GM21528 (cell line): ENCODE results near the gene PSMC5.
"Not testable (repeated sequence)": the region's sequence is repeated elsewhere in the genome, so short reads cannot be mapped to it uniquely, and the experiment has no call there.

ENCODE experiments used
- ATAC-seq: cut with Tn5 transposase; IDR thresholded peaks from one replicate; pipeline ENCODE4 v1.9.1; 2021; ENCODE audit warnings: mild to moderate bottlenecking, moderate library complexity; ENCODE audit not compliant: unreplicated experiment, low FRiP score

PSMC5 gene

DNA sequence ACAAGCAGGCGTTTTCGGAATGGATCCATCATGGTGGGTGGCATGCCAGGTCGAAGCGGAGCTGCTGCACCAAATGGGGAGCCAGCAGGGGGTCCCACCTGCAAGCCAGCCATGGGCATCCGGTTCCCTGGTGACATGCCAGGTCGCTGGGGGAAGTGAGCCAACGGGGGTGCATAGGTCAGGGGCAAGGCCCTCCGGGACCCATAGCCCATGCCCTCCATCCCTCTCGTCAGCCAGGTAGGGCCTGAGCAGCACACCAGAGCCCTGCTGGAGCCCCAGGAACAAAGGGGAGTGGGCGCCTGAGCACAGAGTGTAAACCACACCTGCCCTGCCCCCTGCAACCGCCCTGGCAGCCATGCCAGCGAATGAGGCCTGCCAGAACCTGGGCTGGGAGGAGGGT, 10.2 kb downstream of the PSMC5 start:
- no peak for ATAC-seq

DNA sequence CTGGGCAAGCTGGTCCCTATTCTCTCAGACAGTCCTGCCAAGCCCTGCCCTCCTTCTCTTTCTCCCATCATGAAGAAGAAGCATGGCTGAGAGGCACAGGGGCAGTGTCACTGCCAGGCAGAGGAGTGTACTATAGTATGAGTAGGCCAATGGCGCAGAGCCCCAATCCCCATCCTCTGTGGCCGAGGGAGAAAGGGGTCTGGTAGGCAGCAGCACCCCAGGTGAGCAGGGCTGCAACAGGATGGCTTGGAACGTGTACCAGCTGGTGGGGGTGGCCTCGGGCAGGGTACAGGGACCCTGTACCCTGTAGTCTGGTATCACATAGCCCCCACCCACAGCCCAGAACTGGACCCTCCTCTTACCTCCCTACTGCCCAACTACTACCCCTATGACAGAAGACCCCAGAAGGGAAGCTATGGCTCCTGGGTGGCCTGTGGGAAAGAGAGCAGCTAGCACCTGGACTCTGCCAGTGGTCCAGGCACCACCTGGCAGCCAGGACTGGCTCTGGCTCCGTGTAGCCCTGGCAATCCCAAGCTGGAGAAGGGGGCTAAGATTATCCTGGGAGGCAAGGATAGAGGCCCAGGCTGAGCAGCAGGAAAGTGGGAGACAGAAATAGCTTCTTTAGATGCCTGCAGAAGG, 10.8 kb downstream of the PSMC5 start:
- ATAC-seq: no peak

DNA sequence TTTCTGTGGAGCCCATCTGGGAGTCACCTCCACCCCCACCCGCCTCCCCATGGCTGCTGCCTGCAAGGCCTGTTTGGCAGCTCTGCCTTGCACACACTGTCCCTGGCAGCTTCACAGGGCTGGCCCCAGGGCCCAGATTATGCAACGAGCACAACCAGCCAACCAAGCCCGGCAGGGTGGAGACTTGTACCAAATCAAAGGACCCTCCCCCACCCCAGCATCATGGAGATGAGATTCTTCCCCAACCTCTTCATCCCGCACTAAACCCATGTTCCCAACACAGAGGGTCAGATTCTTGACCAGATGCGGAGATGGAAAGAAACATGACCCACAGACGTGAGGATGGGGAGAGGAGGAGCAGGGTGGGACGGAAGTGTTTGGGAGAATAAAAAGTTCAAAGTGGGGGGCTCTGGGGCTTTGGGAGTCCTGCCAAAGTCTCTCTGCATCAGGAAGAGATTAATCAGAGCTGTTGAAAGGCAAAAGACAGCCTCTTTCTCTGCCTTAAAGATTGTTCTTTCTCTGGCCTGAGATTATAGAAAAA, 11.5 kb downstream of the PSMC5 start:
- ATAC-seq: no peak

DNA sequence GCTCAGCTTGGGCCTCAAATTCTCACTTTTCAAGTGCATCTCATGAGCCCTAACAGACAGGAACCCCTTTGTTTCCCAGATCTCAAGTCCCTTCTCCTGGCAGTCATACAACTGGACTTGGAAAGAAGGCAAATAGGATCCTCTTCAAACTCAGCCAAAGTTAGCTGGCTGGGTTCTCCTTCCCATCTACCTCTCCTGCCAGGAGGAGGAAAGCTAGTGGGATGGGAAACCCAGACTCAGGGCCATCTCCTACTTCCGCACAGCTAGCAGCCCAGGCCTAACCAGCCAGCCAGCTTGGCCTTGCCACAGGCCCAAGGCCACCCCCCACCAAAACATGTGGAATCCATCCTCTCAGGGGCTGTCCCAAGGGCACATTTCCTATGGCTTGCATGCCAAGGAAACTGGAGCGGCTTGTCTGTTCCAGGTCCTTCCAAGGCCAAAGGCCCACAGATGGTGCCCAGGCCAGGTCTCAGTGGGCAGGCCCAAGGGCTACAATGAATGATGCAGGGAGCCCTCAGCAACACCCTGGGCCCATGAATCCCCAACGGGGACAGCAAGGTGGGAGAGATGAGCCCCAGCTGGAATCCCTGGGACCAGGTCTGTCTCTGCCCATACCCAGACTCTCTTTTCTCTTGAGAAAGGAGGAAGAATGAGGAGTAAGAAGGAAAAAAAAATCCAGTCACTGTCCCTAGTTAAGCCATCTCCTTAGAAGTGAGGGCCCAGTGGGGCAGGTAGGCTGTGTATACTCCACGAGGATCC, 13.5 kb downstream of the PSMC5 start:
- no peak for ATAC-seq

DNA sequence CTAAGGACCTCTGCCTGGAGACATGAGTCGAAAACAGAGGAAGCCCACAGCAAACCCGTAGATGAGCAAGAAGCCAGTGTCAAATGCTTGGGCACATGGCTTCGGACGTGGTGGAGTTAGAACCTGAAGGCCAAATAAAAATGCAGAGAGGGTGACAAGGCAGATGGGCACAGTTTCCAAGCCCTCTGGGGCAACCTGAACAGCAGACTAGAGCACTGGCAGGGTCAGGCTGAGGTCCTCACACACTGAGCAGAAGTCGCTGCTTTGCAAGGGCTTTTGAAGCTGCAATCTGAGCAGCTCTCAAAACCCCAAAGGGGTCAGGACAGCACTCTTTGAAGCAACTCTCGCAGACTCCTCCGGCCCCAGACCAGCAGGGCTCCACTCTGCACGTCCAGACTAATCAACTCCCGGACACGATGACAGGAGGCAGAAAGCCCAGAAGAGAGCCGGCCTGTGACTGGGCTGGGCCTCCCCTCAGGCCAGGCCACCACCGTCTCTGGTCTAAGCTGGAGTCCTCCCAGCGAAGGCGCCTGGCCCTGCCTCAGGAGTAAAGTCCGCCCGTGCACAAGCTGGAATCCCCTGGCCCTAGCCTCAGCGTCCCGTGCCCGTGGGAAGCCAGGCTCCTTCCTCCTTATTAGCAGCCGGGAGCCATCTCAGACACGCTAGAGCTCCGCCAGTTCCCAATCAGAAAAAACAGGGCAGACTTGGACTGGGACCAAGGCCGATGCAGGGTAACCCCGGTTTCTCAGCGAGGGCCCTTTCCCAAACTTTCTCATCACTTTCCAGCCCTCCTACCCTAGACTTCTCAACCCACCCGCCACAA, 14.3 kb downstream of the PSMC5 start:
- ATAC-seq: no peak

DNA sequence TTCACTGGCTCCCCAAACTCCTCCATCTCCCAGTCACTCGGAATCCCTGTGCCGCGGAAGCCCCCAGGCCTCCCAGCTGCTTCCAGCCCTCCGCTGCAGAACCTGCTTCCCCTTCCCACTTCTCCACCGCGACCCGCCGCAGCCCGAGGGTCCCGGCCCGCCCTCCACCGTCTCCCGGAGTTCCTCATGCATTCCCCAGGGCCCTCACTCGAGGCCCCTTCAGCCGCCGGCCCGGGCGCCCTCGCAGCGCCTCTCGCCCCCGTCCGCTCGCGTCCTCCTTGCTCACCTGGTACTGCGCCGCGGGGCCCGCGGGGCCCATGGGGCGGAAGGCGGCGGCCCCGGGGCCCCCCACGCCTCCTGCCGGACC, 14.9 kb downstream of the PSMC5 start:
- no peak for ATAC-seq

DNA sequence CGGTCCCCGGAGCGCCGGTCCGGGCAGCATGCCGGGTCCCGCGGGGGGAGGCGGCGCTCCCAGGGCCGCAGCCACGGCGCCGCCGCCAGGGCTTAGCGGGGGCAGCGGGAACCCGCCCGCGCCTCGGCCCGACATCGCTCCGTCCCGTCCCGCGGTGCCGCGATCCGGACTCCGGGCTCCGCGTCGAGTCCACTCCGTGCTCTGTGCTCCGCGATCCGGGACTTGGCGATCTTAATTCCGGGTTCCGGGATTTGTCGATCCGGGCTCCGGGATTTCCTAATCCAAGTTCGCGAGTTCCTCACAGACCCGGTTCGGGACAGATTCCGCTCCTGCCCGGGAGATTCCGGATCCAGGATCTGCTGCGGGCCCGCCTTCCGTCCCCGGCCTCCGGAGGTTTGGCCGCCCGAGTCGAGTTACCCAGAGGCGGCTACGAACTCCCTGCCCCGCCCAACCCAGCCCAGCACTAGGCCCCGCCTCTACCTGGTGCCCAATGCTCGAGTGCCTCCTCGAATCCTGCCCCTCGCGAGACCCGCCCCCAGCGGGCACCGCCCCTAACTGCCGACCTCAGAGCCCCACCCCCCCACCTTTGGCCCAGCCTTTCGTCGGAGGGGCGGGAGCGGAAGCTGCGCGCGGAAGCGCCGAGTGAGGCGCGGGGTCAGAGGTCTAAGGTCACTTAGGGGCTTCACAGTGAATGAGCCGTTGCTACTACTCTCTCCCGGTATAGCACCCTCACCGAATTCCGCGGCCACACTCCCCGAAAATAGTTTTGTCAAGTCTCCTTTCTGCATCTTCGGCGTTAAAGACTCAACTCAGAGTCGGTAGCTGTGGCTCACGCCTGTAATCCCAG, 15.5 kb downstream of the PSMC5 start, which contains the start of gene SMARCD2:
TSS of gene SMARCD2 (minus strand) at position 146 of the 847 bp plus-strand sequence. CDS start at position 135, 11 bp downstream.
- peak; percentile 73 for ATAC-seq

DNA sequence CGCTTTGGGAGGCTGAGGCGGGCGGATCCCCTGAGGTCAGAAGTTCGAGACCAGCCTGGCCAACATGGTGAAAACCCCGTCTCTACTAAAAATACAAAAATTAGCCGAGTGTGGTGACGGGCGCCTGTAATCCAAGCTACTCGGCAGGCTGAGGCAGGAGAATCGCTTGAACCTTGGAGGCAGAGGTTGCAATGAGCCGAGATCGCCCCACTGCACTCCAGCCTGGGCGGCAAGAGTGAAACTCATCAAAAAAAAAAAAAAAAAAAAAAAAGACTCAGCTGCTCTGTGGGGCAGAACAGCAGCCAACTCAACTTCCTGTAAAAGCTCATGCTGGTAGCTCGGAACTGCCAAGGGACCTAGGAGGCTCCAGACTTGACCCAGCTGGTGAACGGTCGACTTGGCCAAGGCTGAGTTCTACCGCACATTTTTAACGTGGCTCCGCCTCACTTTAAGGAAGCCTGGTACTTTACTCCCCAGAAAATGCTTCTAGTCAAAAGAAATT, 16.2 kb downstream of the PSMC5 start:
- not testable (repeated sequence) for ATAC-seq

DNA sequence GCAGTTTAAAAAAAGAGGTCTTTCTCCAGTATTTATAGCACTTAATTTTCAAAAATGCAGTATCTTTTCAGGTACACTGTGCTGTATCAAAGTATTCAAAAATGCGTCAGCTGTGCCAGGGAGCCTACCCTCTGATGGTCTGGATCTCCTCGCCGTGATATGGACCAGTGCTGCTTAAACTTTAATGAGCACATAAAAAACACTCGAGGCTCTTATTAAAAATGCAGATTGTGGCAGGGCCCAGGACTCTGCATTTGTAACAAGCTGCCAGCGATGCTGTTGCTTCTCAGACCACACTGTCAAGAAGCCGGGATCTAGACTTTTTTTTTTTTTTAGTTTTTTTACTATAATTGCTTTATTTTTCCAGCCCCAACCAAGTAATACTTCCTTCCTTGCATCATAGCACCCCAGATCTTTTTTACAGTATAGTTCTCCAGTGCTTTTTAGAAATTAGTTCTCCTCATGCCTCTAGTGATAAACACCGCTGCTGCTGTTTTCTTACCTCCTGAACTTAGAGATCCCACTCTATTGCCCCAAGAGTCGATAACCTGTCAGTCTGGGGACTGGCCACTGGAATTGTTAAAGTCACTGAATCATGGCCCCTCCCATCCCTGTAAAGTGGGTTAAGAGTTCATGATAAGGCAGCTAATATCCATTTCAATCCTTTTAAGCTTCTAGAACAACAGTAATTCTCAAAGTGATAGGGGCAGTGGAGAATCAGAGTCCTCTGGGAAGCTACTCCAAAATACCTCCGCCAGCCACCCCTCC, 16.9 kb downstream of the PSMC5 start:
- no peak for ATAC-seq

DNA sequence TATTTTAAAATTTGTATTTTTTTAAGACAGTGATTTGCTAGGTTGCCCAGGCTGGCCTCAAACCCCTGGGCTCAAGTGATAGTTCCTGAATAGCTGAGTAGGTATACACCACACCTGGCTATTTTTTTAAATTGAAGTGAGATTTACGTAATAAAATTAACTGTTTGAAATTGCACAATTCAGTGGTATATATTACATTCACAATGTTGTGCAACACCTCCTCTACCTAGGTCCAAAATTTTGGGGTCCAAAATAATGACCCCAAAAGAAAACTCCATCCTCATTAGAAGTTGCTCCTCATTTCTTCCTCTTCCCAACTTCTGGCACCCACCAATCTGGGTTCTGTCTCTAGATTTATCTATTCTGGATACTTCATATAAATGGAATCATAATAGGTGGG, 18.3 kb downstream of the PSMC5 start:
- no peak for ATAC-seq

DNA sequence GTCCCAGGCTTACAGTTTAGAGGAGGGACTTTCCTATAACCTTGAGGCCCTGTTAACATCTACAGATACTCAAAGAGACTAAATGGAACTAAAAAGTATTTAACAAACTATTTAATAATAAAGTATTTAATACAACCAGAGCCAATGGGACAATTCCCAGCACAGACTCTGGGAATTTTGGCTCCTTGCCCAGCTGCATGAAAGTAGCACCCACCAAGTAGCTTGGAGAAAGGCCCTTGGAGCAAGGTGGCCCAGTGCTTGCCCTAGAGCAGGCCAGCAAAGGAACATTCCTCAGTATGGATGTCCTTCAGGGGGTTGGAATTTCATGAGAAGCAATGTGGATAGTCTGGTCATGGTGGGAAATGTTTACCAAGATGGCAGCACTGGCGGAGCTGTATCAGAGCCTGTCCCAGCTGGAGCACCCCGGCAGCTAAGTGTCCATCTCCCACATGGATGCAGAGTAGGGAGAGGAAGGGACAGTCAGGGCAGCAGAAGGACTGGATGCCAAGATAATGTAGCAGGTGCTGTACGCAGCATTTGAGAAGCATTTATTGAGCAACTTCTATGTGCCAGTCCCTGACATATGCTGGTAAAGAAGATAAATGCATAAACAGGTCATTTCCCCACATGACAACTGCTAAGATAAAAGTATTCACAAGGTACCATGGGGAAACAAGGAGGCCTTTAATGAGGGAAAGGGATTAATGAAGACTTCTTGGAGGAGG, 20.5 kb downstream of the PSMC5 start:
- ATAC-seq: no peak

DNA sequence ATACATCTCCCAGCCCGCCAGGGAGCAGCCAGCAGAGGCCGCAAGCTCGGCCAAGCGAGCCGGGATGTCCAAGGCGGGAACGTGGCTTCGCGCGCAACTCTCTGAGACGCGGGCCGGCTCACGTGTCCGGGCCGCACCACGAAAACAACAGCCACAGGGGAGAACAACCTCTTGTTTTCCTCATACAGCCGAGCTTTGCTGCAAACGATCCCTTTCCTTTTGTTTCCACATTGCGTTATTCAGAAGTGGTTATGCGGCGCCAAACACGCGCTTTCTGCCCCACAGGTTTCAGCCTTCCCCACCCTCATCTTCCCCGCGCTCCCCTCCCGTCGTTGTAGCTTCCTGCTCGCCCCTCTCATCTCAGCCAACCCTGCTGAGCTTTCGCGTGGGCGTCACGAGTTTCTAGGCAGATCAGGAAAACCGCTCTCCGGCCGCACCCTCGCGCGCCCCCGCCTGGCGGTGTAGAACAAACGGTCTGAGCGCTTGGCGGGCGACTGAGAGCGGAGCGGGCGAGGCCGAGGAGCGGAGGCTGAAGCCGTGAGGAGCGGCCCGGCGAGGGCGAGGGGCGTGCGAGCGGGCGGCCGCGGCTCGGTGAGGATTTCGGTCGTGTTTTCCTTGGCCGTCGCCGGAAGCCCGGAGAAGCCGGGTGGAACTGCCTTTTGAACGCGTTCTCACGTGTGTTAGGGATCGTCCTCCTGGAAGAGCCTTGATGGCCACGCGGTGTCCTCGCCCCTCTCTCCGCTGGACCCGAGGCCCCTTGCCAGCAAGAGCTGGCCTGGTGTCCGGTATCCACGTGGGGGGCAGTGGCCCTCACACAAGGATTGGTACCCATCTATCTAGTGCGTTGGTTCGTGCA, 21.8 kb downstream of the PSMC5 start:
- ATAC-seq: peak; percentile 70

DNA sequence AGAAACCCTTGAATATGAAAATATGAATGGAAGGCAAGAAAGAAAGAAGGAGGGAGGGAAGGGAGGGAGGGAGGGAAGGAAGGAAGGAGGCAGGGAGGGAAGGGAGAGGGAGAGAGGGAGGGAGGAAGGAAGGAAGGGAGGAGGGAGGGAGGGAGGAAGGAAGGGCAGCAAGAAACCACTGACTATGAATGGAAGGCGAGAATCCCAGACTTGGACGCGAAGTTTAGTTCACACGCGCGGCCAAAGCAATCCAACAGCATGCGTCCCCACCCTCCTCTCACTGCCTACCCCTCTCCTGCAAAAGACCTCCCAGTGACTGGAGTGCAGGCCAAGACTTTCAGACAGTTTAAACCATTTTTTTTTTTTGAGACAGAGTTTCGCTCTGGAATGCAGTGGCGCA, 23.2 kb downstream of the PSMC5 start:
- no peak for ATAC-seq

DNA sequence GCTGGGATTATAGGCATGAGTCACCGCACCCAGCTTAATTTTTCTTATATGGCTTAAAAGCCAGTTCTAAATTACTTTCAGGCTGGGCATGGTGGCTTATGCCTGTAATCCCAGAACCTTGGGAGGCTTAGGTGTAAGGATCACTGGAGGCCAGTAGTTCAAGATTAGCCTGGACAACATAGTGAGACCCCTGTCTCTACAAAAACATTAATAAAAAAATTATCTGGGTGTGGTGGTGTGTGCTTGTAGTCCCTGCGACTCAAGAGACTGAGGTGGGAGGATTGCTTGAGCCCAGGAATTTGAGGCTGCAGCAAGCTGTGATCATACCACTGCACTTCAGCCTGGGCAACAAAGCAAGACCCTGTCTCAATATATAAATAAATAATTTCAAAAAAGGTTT, 26.0 kb downstream of the PSMC5 start:
- no peak for ATAC-seq

DNA sequence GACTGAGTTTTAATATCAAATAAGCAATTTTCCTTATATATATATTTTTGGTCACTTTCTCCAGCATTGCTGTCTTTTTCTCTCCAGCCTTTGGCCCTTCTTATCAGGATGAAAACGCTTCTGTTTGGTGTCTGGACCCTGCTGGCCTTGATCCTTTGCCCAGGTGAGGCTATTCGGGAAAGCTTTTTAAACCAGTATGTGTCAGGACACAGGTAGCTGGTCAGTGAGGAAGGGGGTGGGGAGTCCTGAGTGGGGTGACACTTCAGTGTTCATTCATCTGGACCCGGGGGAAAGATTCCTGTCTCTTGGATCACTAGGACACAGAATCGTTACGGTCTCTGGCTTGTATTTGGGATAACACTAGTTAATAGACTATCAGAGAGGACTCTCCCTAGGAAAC, 27.5 kb downstream of the PSMC5 start:
- ATAC-seq: no peak

DNA sequence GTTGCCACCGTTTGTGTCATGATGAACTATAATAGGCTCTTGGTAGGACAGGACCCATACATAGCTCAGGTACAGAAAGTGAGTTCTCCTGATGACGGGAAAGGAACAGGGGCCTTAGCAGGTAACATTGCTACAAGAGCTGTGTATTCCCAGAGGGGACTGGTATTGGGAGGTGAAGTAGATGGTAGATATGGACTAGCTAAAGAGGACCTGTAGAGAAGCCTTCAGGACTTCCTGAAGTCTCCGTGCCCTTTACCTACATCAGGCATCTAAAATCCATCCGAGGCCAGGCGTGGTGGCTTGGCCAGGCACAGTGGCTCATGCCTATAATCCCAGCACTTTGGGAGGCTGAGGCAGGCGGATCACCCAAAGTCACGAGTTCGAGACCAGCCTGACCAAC, 28.0 kb downstream of the PSMC5 start:
- no peak for ATAC-seq

DNA sequence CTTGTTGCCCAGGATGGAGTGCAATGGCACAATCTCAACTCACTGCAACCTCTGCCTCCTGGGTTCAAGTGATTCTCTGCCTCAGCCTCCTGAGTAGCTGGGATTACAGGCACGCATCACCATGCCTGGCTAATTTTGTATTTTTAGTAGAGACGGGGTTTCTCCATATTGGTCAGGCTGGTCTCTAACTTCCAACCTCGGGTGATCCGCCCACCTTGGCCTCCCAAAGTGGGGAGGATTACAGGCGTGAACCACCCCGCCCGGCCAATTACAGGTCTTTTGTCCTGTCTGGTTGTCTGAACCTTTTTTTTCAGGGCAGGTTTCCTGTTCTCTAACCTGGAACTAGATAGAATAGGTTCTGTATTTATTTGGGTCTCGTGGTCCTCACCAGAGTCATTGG, 29.2 kb downstream of the PSMC5 start:
- not testable (repeated sequence) for ATAC-seq

DNA sequence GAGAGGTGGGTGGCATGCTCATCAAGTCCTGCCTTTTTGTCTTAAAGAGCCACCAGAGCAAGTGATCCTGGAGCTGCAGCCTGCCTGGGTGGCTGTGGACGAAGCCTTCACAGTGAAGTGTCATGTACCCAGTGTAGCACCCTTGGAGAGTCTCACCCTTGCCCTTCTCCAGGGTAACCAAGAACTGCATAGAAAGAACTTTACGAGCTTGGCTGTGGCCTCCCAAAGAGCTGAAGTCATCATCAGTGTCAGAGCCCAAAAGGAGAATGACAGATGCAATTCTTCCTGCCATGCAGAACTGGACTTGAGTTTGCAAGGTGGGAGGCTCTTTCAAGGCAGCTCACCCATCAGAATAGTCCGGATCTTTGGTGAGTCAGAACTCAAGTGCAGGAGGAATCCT, 32.0 kb downstream of the PSMC5 start:
- ATAC-seq: no peak
